IMR-90 (cell line): ENCODE data around the gene ELMOD3. TPM values are rescaled to one million over a fixed set of nuclear protein-coding genes. Genes with fewer than 3 reads are reported as not detected.

ENCODE experiments used
- ATAC-seq: fragments of 200-7000 bp; cut with Tn5 transposase; 2 replicates; pipeline ENCODE4 v1.9.1; 2020; ENCODE audit warnings: low read depth, mild to moderate bottlenecking, moderate library complexity
- BruUV-seq: library from RNA; stranded (reverse); fragments of 400-500 nt; replicated peaks from 2 replicates; lab custom pipeline; 2021; lab: Mats Ljungman, UMichigan
- CTCF ChIA-PET: fragments of 300-600 bp; formaldehyde crosslinking; extraction: SDS; loops from one replicate; lab custom pipeline; 2021; ENCODE audit warnings: antibody characterized with exemption; lab: Yijun Ruan, JAX
- POLR2A ChIA-PET: fragments of 300-600 bp; sonication (Branson Sonifier 250); formaldehyde crosslinking; loops from one replicate; lab custom pipeline; 2022; ENCODE audit warnings: antibody characterized with exemption; ENCODE audit not compliant: unreplicated experiment; lab: Charles Lee
- DNase-seq: peaks from one replicate; pipeline ENCODE4 v3.0.0; 2013
- H2AFZ ChIP-seq: replicated peaks from 2 replicates; pipeline ENCODE3; 2013; ENCODE audit warnings: low read length, mild to moderate bottlenecking; ENCODE audit not compliant: poor library complexity
- H2AK5ac ChIP-seq: 2 replicates; pipeline ENCODE4 v1.6.1; 2013; ENCODE audit warnings: low read depth, low read length, inconsistent platforms
- H2AK9ac ChIP-seq: replicated peaks from 2 replicates; pipeline ENCODE3; 2013; ENCODE audit warnings: mild to moderate bottlenecking, low read depth, low read length, moderate library complexity; ENCODE audit not compliant: poor library complexity
- H2BK120ac ChIP-seq: 2 replicates; pipeline ENCODE4 v1.6.1; 2013; ENCODE audit warnings: low read depth, low read length, inconsistent platforms
- H2BK15ac ChIP-seq: 3 replicates; pipeline ENCODE4 v1.6.1; 2013; ENCODE audit warnings: low read depth, low read length, inconsistent platforms
- H2BK20ac ChIP-seq: 2 replicates; pipeline ENCODE4 v1.6.1; 2013; ENCODE audit warnings: low read depth, mild to moderate bottlenecking, inconsistent platforms, low read length, moderate library complexity
- H2BK5ac ChIP-seq: 2 replicates; pipeline ENCODE4 v1.6.1; 2013; ENCODE audit warnings: mild to moderate bottlenecking, low read depth, low read length, inconsistent platforms; ENCODE audit not compliant: poor library complexity, severe bottlenecking
- H3K14ac ChIP-seq: replicated peaks from 2 replicates; pipeline ENCODE4 v1.6.1; 2013; ENCODE audit warnings: low read depth, low read length, inconsistent platforms
- H3K18ac ChIP-seq: 2 replicates; pipeline ENCODE4 v1.6.1; 2013; ENCODE audit warnings: low read depth, low read length, control low read depth
- H3K23ac ChIP-seq: 2 replicates; pipeline ENCODE4 v1.6.1; 2013; ENCODE audit warnings: low read depth, low read length, inconsistent platforms
- H3K27ac ChIP-seq: 2 replicates; pipeline ENCODE4 v1.5.1; 2013; ENCODE audit warnings: mild to moderate bottlenecking, control low read depth, low read length; ENCODE audit not compliant: insufficient read depth
- H3K27me3 ChIP-seq: 2 replicates; pipeline ENCODE4 v1.6.1; 2013; ENCODE audit warnings: low read length; ENCODE audit not compliant: control insufficient read depth, insufficient read depth
- H3K36me3 ChIP-seq: 2 replicates; pipeline ENCODE4 v1.6.1; 2013; ENCODE audit warnings: low read length, mixed read lengths; ENCODE audit not compliant: control insufficient read depth, insufficient read depth
- H3K4ac ChIP-seq: 2 replicates; pipeline ENCODE4 v1.6.1; 2013; ENCODE audit warnings: low read depth, low read length, inconsistent platforms
- H3K4me1 ChIP-seq: 2 replicates; pipeline ENCODE4 v1.6.1; 2013; ENCODE audit warnings: low read length, mixed read lengths; ENCODE audit not compliant: control insufficient read depth, insufficient read depth
- H3K4me2 ChIP-seq: 2 replicates; pipeline ENCODE4 v1.6.1; 2013; ENCODE audit warnings: low read depth, mild to moderate bottlenecking, control low read depth, low read length, moderate library complexity
- H3K4me3 ChIP-seq: 2 replicates; pipeline ENCODE4 v1.5.1; 2013; ENCODE audit warnings: low read depth, mild to moderate bottlenecking, control low read depth, low read length, moderate library complexity; ENCODE audit not compliant: insufficient read depth
- H3K56ac ChIP-seq: 2 replicates; pipeline ENCODE4 v1.6.1; 2013; ENCODE audit warnings: low read length, inconsistent platforms; ENCODE audit not compliant: insufficient read depth; ENCODE audit errors: extremely low read depth
- H3K79me1 ChIP-seq, 2 experiments: 2 replicates each; pipeline ENCODE4 v1.6.1; 2013; ENCODE audit warnings: low read length in 2 of 2, inconsistent platforms in 1 of 2, low read depth in 1 of 2
- H3K9ac ChIP-seq: 2 replicates; pipeline ENCODE4 v1.6.1; 2013; ENCODE audit warnings: low read depth, low read length, control low read depth
- H3K9me1 ChIP-seq: 2 replicates; pipeline ENCODE4 v1.6.1; 2013; ENCODE audit warnings: low read length, inconsistent platforms; ENCODE audit not compliant: insufficient read depth
- H3K9me3 ChIP-seq: 2 replicates; pipeline ENCODE4 v1.6.1; 2013; ENCODE audit warnings: low read length; ENCODE audit not compliant: control insufficient read depth, insufficient read depth
- H4K20me1 ChIP-seq: 2 replicates; pipeline ENCODE4 v1.6.1; 2013; ENCODE audit warnings: low read length, inconsistent platforms; ENCODE audit not compliant: insufficient read depth
- H4K5ac ChIP-seq: 2 replicates; pipeline ENCODE4 v1.6.1; 2013; ENCODE audit warnings: mild to moderate bottlenecking, low read depth, low read length, control low read depth
- H4K8ac ChIP-seq, 2 experiments: 2 replicates each; pipeline ENCODE4 v1.6.1; 2013; ENCODE audit warnings: low read depth in 2 of 2, low read length in 2 of 2, control low read depth in 1 of 2, inconsistent platforms in 1 of 2
- H4K91ac ChIP-seq: 2 replicates; pipeline ENCODE4 v1.6.1; 2013; ENCODE audit warnings: low read depth, low read length, inconsistent platforms; ENCODE audit not compliant: insufficient read depth
- CHD1 ChIP-seq: IDR thresholded peaks from 2 replicates; pipeline ENCODE4 v1.6.1; 2012; ENCODE audit warnings: low read depth, low read length, improper control_type of control experiment
- FOS ChIP-seq: fragments of 150-350 bp; IDR thresholded peaks from 2 replicates; pipeline ENCODE4 v1.6.1; 2016; ENCODE audit warnings: low read depth, low read length
- MAFK ChIP-seq: IDR thresholded peaks from 2 replicates; pipeline ENCODE4 v1.6.1; 2012; ENCODE audit warnings: low read depth, low read length, improper control_type of control experiment
- NFE2L2 ChIP-seq: fragments of 150-350 bp; IDR thresholded peaks from 2 replicates; pipeline ENCODE4 v1.6.1; 2016; ENCODE audit warnings: low read depth, mild to moderate bottlenecking, low read length
- POLR2A ChIP-seq: IDR thresholded peaks from 2 replicates; pipeline ENCODE4 v1.6.1; 2012; ENCODE audit warnings: mild to moderate bottlenecking, low read depth, low read length
- RAD21 ChIP-seq: IDR thresholded peaks from 2 replicates; pipeline ENCODE4 v1.6.1; 2012; ENCODE audit warnings: low read length, improper control_type of control experiment
- RCOR1 ChIP-seq: IDR thresholded peaks from 2 replicates; pipeline ENCODE4 v1.6.1; 2012; ENCODE audit warnings: mild to moderate bottlenecking, low read length, improper control_type of control experiment; ENCODE audit not compliant: insufficient replicate concordance
- SMC3 ChIP-seq: fragments of 150-350 bp; IDR thresholded peaks from 2 replicates; pipeline ENCODE4 v1.6.1; 2016; ENCODE audit warnings: low read depth, mild to moderate bottlenecking, antibody characterized with exemption, low read length, moderate library complexity
- USF2 ChIP-seq: fragments of 150-350 bp; IDR thresholded peaks from 2 replicates; pipeline ENCODE4 v1.6.1; 2017; ENCODE audit warnings: mild to moderate bottlenecking, antibody characterized with exemption, low read length, low read depth
- WGBS, 2 experiments: methylation state at CpG; one replicate each; pipeline versions ENCODE4 v1.1.5 to v1.1.7; 2013; ENCODE audit warnings: missing lambda C conversion rate in 2 of 2; ENCODE audit not compliant: insufficient read length in 1 of 2; ENCODE audit errors: extremely low coverage in 2 of 2; 5-methylcytosine and 5-hydroxymethylcytosine counted together
- dilution Hi-C: fragments of 300-500 bp; cut with HindIII; formaldehyde crosslinking; loops from one replicate; pipeline ENCODE4 v1.14.3; 2018; ENCODE audit warnings: low sequenced_read_pairs; ENCODE audit not compliant: unreplicated experiment
- in situ Hi-C: fragments of 300-500 bp; cut with MboI; formaldehyde crosslinking; loops from 3 replicates; pipeline ENCODE4 v1.14.3; 2019; ENCODE audit warnings: low sequenced_read_pairs, inconsistent platforms, mixed read lengths
- intact Hi-C: fragments of 100-400 bp; cut with micrococcal nuclease; formaldehyde crosslinking; loops from 2 replicates; pipeline ENCODE4 v1.10.0; 2022
- polyA plus RNA-seq, 3 experiments: library from polyadenylated mRNA; depleted of rRNA; stranded (reverse); fragments of >200 nt; gene quantifications; 2 replicates each; pipeline ENCODE4 v1.2.3, GENCODE V29; 2012; ENCODE audit warnings: low replicate concordance in 1 of 3
- total RNA-seq: library from RNA; depleted of rRNA; stranded (reverse); fragments of >200 nt; gene quantifications from 2 replicates; pipeline ENCODE4 v1.2.3, GENCODE V29; 2012
- TF ChIP-seq, protein P1 (sequence below): conservative IDR thresholded peaks from 2 replicates; pipeline ENCODE4 v1.5.1; 2012; ENCODE audit warnings: mild to moderate bottlenecking, low read depth, low read length, improper control_type of control experiment

ELMOD3 gene
- total and polyA plus RNA-seq, 2 of the 4 experiments (the other 2 are of a cell fraction): 13.1 to 20.7 TPM

- ATAC-seq (no peak), DNase-seq (no peak)
- H2BK15ac ChIP-seq: no peak overlapping the region
- H2BK120ac ChIP-seq: no peak overlapping the region
- H3K36me3 ChIP-seq: no peaks in the 10 kb centered on the region
- CTCF ChIA-PET: interaction anchor here (0.8 kb wide), 1 partner anchor 136 kb away, joined by 4 read pairs; no protein-coding TSS in a partner anchor
- H2AK9ac ChIP-seq: no peak overlapping the region
- no peak overlapping the region for H3K4ac ChIP-seq
- H3K27ac ChIP-seq: no peak overlapping the region
- H3K4me2 ChIP-seq: no peak overlapping the region
- no peaks in the 10 kb centered on the region for H3K9me3 ChIP-seq
- no peak overlapping the region for H3K56ac ChIP-seq
- POLR2A ChIA-PET: no interaction called here
- no peak overlapping the region for H2BK20ac ChIP-seq
- no TSS peak for BruUV-seq
- H4K91ac ChIP-seq: no peak overlapping the region
- no peak overlapping the region for H2AK5ac ChIP-seq
- no peak overlapping the region for H3K9ac ChIP-seq
- H3K14ac ChIP-seq: no peak overlapping the region
- H3K23ac ChIP-seq: no peak overlapping the region
- no peak overlapping the region for H3K4me3 ChIP-seq
- peaks cover 23% of the 10 kb centered on the region for H3K4me1 ChIP-seq
- intact Hi-C loops: no loop called here
- H3K18ac ChIP-seq: no peak overlapping the region
- dilution Hi-C loops: no loop called here
- WGBS, 2 experiments: 84% methylated on average over 4 of the region's 12 CpGs; no CpG with 5 or more reads in 1 of the 2 experiments
- no peak overlapping the region for H2AFZ ChIP-seq
- H3K27me3 ChIP-seq: no peaks in the 10 kb centered on the region
- H2BK5ac ChIP-seq: no peak overlapping the region
- H4K8ac ChIP-seq: no peak overlapping the region
- in situ Hi-C loops: no loop called here
- H3K79me1 ChIP-seq: peaks cover 6 to 50% of the 10 kb centered on the region in 2 experiments; a peak in 3 of 4 replicates
- H4K20me1 ChIP-seq: no peaks in the 10 kb centered on the region
- no peak for TF ChIP-seq RAD21
- no peak for TF ChIP-seq RCOR1
- no peak for TF ChIP-seq POLR2A
- TF ChIP-seq NFE2L2: no peak
- no peak for TF ChIP-seq SMC3
- no peak for TF ChIP-seq CHD1
- no peak for TF ChIP-seq FOS
- TF ChIP-seq, protein P1, sequence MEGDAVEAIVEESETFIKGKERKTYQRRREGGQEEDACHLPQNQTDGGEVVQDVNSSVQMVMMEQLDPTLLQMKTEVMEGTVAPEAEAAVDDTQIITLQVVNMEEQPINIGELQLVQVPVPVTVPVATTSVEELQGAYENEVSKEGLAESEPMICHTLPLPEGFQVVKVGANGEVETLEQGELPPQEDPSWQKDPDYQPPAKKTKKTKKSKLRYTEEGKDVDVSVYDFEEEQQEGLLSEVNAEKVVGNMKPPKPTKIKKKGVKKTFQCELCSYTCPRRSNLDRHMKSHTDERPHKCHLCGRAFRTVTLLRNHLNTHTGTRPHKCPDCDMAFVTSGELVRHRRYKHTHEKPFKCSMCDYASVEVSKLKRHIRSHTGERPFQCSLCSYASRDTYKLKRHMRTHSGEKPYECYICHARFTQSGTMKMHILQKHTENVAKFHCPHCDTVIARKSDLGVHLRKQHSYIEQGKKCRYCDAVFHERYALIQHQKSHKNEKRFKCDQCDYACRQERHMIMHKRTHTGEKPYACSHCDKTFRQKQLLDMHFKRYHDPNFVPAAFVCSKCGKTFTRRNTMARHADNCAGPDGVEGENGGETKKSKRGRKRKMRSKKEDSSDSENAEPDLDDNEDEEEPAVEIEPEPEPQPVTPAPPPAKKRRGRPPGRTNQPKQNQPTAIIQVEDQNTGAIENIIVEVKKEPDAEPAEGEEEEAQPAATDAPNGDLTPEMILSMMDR: no peak
- no peak for TF ChIP-seq MAFK
- no peak for TF ChIP-seq USF2
- H4K5ac ChIP-seq: no peak overlapping the region
- H3K9me1 ChIP-seq: peaks cover 11% of the 10 kb centered on the region
These were observed 61.5 kb downstream of the ELMOD3 start for GRCh38 chr2:85415980-85416650.
